GM23338 (cell line): ENCODE measurements around the gene GRIN1. TPM values are rescaled to one million over a fixed set of nuclear protein-coding genes. Genes with fewer than 3 reads are reported as not detected.

Experiments used
- ATAC-seq: fragments of 200-7000 bp; cut with Tn5 transposase; 3 replicates; pipeline ENCODE4 v1.9.1; 2020
- DNase-seq: peaks from one replicate; pipeline ENCODE4 v3.0.0-alpha.2; 2015; ENCODE audit warnings: low spot score
- H2AFZ ChIP-seq: fragments of 200-600 bp; sonication (generic); 2 replicates; pipeline ENCODE4 v1.8.0; 2016; ENCODE audit warnings: antibody characterized with exemption, mild to moderate bottlenecking, moderate library complexity
- H3F3A ChIP-seq: fragments of 200-600 bp; sonication (generic); replicated peaks from 2 replicates; pipeline ENCODE4 v1.8.0; 2017; ENCODE audit warnings: antibody characterized with exemption, mixed run types, low read depth
- H3K27ac ChIP-seq: fragments of 200-600 bp; sonication (generic); 2 replicates; pipeline ENCODE4 v1.6.1; 2016; ENCODE audit warnings: low read depth
- H3K27me3 ChIP-seq: fragments of 200-600 bp; sonication (generic); 2 replicates; pipeline ENCODE4 v1.8.0; 2016; ENCODE audit warnings: mild to moderate bottlenecking, mixed run types, moderate library complexity; ENCODE audit not compliant: insufficient read depth
- H3K36me3 ChIP-seq: fragments of 200-600 bp; sonication (generic); 2 replicates; pipeline ENCODE4 v1.8.0; 2016; ENCODE audit warnings: mild to moderate bottlenecking; ENCODE audit not compliant: insufficient read depth
- H3K4me1 ChIP-seq: fragments of 200-600 bp; sonication (generic); 2 replicates; pipeline ENCODE4 v1.8.0; 2016; ENCODE audit warnings: mild to moderate bottlenecking, moderate library complexity; ENCODE audit not compliant: insufficient read depth
- H3K4me2 ChIP-seq: fragments of 200-600 bp; sonication (generic); 2 replicates; pipeline ENCODE4 v1.7.1; 2017; ENCODE audit warnings: mixed run types
- H3K4me3 ChIP-seq: fragments of 200-600 bp; sonication (generic); 2 replicates; pipeline ENCODE4 v1.6.1; 2016; ENCODE audit warnings: mixed run types
- H3K79me2 ChIP-seq: fragments of 200-600 bp; sonication (generic); replicated peaks from 2 replicates; pipeline ENCODE4 v1.8.0; 2017; ENCODE audit warnings: mild to moderate bottlenecking; ENCODE audit not compliant: insufficient read depth
- H3K9me2 ChIP-seq: fragments of 200-600 bp; sonication (generic); 2 replicates; pipeline ENCODE4 v1.8.0; 2017; ENCODE audit not compliant: insufficient read depth
- H4K20me1 ChIP-seq: fragments of 200-600 bp; sonication (generic); replicated peaks from 2 replicates; pipeline ENCODE4 v1.8.0; 2017; ENCODE audit warnings: mild to moderate bottlenecking; ENCODE audit not compliant: insufficient read depth
- H3K27ac Mint-ChIP-seq: 2 replicates; pipeline ENCODE4 v1.8.0; 2020; ENCODE audit warnings: inconsistent platforms, mild to moderate bottlenecking, moderate library complexity, mixed read lengths
- H3K27me3 Mint-ChIP-seq: 3 replicates; pipeline ENCODE4 v1.8.0; 2022; ENCODE audit warnings: low read depth, mild to moderate bottlenecking, moderate library complexity, mixed read lengths, inconsistent platforms; ENCODE audit not compliant: insufficient read depth, poor library complexity
- H3K36me3 Mint-ChIP-seq: 3 replicates; pipeline ENCODE4 v1.8.0; 2021; ENCODE audit warnings: low read depth, mild to moderate bottlenecking, inconsistent platforms, moderate library complexity, mixed read lengths
- H3K4me1 Mint-ChIP-seq: 3 replicates; pipeline ENCODE4 v1.8.0; 2020; ENCODE audit warnings: mild to moderate bottlenecking, inconsistent platforms, mixed read lengths
- H3K4me3 Mint-ChIP-seq: 3 replicates; pipeline ENCODE4 v1.8.0; 2021; ENCODE audit warnings: moderate library complexity, mild to moderate bottlenecking, inconsistent platforms, mixed read lengths
- H3K9me3 Mint-ChIP-seq: 3 replicates; pipeline ENCODE4 v1.8.0; 2020; ENCODE audit warnings: moderate library complexity, mild to moderate bottlenecking, inconsistent platforms, mixed read lengths
- NANOG ChIP-seq: IDR thresholded peaks from 2 replicates; pipeline ENCODE4 v1.6.1; 2016; ENCODE audit warnings: antibody characterized with exemption, borderline replicate concordance
- ZNF331 ChIP-seq: fragments of 250-450 bp; sonication (Bioruptor Pico); IDR thresholded peaks from 2 replicates; pipeline ENCODE4 v1.5.0; 2020; ENCODE audit warnings: low read depth, mild to moderate bottlenecking, moderate library complexity
- polyA plus RNA-seq: library from polyadenylated mRNA; unstranded; fragments of >200 nt; fragmentation: Nextera tagmentation; extraction: Ambion mirVana; gene quantifications from 2 replicates; pipeline ENCODE4 v1.2.1, GENCODE V29; 2016
- total RNA-seq: library from RNA; depleted of rRNA; stranded (reverse); fragments of >200 nt; shearing (Covaris generic); gene quantifications from 2 replicates; pipeline ENCODE4 v1.2.3, GENCODE V29; 2014
- TF ChIP-seq, protein P1 (sequence below): IDR thresholded peaks from 2 replicates; pipeline ENCODE4 v1.6.1; 2016; ENCODE audit warnings: antibody characterized with exemption
- TF ChIP-seq, protein P2 (sequence below): IDR thresholded peaks from one replicate; pipeline ENCODE4 v1.6.1; 2018; ENCODE audit warnings: antibody characterized with exemption; ENCODE audit not compliant: unreplicated experiment
- TF ChIP-seq, protein P3 (sequence below), 2 experiments: fragments of 200-600 bp in 1 of 2; sonication (generic) in 1 of 2; conservative IDR thresholded peaks; 2 replicates each; pipeline versions ENCODE4 v1.5.1 to v1.6.1; 2016 to 2017; ENCODE audit warnings: antibody characterized with exemption in 2 of 2, low read depth in 2 of 2, mild to moderate bottlenecking in 2 of 2, moderate library complexity in 1 of 2

GRIN1 gene
- total and polyA plus RNA-seq, 2 experiments from 2014 or later: 2.7 to 5.5 TPM

DNA sequence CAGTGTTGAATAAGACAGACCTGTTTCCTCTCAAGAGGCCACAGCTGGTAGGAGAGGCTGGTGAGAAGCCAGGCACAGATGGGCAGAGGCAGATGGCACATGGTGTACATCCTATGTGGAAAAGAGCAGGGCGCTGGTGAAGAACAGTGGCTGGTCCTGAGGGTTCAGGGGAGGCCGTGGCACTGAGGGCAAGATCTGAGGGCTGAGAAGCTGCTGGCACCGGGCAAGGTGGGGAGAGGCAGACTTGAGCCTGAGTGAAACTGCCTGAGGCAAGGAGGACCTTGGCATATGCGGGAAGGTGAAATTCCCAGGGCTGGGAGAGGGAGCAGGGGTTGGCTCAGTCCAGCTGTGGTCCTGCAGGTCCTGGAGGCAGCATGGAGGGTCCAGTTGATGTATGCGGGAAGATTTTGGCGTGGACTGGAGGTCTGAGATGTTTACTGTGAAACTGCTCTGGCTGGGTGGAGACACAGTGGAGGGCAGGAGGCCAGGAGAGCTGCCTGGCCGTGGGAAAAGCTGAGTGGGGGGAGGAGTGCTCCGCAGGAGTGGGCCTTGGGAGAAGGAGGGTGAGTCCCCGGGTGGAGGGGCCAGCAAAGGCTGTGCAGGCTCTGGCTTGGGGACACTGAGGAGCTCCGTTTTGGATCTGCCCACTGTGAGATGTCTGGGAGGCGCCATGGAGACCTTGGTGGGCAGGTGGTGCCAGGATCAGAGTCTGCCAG, 49.6 kb upstream of the GRIN1 start (continued):
- TF ChIP-seq, protein P1, sequence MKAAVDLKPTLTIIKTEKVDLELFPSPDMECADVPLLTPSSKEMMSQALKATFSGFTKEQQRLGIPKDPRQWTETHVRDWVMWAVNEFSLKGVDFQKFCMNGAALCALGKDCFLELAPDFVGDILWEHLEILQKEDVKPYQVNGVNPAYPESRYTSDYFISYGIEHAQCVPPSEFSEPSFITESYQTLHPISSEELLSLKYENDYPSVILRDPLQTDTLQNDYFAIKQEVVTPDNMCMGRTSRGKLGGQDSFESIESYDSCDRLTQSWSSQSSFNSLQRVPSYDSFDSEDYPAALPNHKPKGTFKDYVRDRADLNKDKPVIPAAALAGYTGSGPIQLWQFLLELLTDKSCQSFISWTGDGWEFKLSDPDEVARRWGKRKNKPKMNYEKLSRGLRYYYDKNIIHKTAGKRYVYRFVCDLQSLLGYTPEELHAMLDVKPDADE: no peak
- TF ChIP-seq, protein P2, sequence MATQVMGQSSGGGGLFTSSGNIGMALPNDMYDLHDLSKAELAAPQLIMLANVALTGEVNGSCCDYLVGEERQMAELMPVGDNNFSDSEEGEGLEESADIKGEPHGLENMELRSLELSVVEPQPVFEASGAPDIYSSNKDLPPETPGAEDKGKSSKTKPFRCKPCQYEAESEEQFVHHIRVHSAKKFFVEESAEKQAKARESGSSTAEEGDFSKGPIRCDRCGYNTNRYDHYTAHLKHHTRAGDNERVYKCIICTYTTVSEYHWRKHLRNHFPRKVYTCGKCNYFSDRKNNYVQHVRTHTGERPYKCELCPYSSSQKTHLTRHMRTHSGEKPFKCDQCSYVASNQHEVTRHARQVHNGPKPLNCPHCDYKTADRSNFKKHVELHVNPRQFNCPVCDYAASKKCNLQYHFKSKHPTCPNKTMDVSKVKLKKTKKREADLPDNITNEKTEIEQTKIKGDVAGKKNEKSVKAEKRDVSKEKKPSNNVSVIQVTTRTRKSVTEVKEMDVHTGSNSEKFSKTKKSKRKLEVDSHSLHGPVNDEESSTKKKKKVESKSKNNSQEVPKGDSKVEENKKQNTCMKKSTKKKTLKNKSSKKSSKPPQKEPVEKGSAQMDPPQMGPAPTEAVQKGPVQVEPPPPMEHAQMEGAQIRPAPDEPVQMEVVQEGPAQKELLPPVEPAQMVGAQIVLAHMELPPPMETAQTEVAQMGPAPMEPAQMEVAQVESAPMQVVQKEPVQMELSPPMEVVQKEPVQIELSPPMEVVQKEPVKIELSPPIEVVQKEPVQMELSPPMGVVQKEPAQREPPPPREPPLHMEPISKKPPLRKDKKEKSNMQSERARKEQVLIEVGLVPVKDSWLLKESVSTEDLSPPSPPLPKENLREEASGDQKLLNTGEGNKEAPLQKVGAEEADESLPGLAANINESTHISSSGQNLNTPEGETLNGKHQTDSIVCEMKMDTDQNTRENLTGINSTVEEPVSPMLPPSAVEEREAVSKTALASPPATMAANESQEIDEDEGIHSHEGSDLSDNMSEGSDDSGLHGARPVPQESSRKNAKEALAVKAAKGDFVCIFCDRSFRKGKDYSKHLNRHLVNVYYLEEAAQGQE: no peak
- no peak for TF ChIP-seq ZNF331 (CRISPR knock-in tag)
- TF ChIP-seq, protein P3, sequence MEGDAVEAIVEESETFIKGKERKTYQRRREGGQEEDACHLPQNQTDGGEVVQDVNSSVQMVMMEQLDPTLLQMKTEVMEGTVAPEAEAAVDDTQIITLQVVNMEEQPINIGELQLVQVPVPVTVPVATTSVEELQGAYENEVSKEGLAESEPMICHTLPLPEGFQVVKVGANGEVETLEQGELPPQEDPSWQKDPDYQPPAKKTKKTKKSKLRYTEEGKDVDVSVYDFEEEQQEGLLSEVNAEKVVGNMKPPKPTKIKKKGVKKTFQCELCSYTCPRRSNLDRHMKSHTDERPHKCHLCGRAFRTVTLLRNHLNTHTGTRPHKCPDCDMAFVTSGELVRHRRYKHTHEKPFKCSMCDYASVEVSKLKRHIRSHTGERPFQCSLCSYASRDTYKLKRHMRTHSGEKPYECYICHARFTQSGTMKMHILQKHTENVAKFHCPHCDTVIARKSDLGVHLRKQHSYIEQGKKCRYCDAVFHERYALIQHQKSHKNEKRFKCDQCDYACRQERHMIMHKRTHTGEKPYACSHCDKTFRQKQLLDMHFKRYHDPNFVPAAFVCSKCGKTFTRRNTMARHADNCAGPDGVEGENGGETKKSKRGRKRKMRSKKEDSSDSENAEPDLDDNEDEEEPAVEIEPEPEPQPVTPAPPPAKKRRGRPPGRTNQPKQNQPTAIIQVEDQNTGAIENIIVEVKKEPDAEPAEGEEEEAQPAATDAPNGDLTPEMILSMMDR (conservative IDR thresholded peaks at IDR 0.05; ENCODE audit: low read depth in 2 of 2): no peak

DNA sequence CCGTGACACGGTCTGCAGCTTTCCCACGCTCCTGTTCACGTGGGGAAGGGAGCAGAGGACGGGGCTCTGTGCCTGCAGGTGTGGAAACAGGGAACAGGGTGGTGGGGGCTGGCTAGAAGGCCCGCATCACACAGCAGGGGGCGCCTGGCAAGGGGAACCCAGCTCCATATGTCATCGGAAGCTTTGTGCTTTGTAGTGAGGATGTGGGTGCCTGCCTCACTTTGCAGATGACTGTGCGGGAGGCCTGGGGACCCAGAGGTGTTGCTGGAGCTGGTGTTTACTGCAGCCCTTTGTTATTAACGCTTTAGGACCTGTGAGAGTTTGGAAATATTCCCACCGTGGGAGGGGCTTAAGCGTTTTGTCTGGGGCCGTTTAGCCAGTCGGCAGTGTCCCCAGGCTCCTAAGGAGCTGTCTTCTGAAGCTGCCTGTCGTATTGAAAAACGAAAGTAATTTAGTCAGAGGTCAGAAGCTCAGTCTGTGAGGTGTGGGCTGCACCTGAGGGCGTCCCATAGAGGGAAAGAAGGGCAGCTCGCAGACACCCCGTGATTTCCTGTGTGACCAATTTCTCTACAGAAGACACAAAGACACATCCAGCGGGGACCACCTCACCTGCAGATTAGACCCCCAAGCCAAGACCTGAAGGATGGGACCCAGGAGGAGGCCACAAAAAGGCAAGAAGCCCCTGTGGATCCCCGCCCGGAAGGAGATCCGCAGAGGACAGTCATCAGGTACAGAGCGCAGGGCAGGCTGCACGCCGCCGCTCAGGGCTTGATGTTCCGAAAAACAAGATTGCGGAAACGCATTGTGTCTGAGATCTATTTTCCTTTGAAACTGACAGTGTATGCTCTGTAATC, 43.1 kb upstream of the GRIN1 start:
- no peaks in the 10 kb centered on the region; the same call in 1 of the 2 replicates for H4K20me1 ChIP-seq
- TF ChIP-seq, protein P3 (conservative IDR thresholded peaks at IDR 0.05; ENCODE audit: low read depth in 2 of 2): peak in 1 of 2 experiments; percentile 18; a peak in 1 of 4 replicates
- no peak for TF ChIP-seq NANOG
- no peak for ATAC-seq
- Mint-ChIP-seq H3K27me3 (peaks cover 5% of the 10 kb centered on the region), H3K4me1 (no peaks in the 10 kb centered on the region), H3K4me3 (no peak overlapping the region), H3K27ac (no peak overlapping the region; the same call in 1 of the 2 replicates), H3K9me3 (0 out of 3 replicates have a peak, but pooled peaks cover 2% of the 10 kb centered on the region), H3K36me3 (peaks cover 31% of the 10 kb centered on the region)
- H3K27ac ChIP-seq: no peak overlapping the region
- peaks cover 2% of the 10 kb centered on the region for H3K36me3 ChIP-seq
- H2AFZ ChIP-seq: no peak overlapping the region
- no peaks in the 10 kb centered on the region for H3F3A ChIP-seq
- no peaks in the 10 kb centered on the region for H3K79me2 ChIP-seq
- H3K27me3 ChIP-seq: no peaks in the 10 kb centered on the region
- H3K9me2 ChIP-seq: no peaks in the 10 kb centered on the region
- H3K4me2 ChIP-seq: no peak overlapping the region
- no peak overlapping the region for H3K4me3 ChIP-seq
- DNase-seq: peak; percentile 29
- H3K4me1 ChIP-seq: no peaks in the 10 kb centered on the region
